Upper lobe of left lung (tissue), 4 donors: ENCODE data around the gene MTHFD1L.
"Not testable (repeated sequence)": the region's sequence is repeated elsewhere in the genome, so short reads cannot be mapped to it uniquely, and the experiment has no call there.

Experiments used
- CTCF ChIP-seq, 6 experiments: fragments of 450-650 bp in 4 of 6; fragments of 200-600 bp in 2 of 6; sonication (generic) in 2 of 6; IDR thresholded peaks; one replicate each; pipeline ENCODE4 v1.5.1; 2016 to 2019; ENCODE audit warnings: antibody characterized with exemption in 6 of 6
- POLR2AphosphoS5 ChIP-seq, 2 donors: sonication (generic); formaldehyde crosslinking; IDR thresholded peaks; one replicate each; pipeline ENCODE4 v1.5.1; 2017; ENCODE audit warnings: antibody characterized with exemption in 2 of 2

- TF ChIP-seq CTCF, POLR2AphosphoS5 (IDR thresholded peaks at IDR 0.05): not testable (repeated sequence)
Measured at GRCh38 chr6:151125651-151126416, 260.3 kb downstream of the MTHFD1L start.
